Progenitor cell of endocrine pancreas (in vitro differentiated cells): ENCODE results near the gene PAQR4. TPM values are rescaled to one million over a fixed set of nuclear protein-coding genes. Genes with fewer than 3 reads are reported as not detected.

Experiments
- DNase-seq: peaks from one replicate; pipeline ENCODE4 v3.0.0; 2021; ENCODE audit warnings: low spot score; ENCODE audit not compliant: unreplicated experiment
- H3K27ac Mint-ChIP-seq: 2 replicates; pipeline ENCODE4 v1.8.0; 2021; ENCODE audit warnings: mild to moderate bottlenecking, moderate library complexity, mixed read lengths
- H3K27me3 Mint-ChIP-seq: 2 replicates; pipeline ENCODE4 v1.8.0; 2021; ENCODE audit warnings: mixed read lengths
- H3K36me3 Mint-ChIP-seq: 2 replicates; pipeline ENCODE4 v1.8.0; 2022; ENCODE audit warnings: mixed read lengths; ENCODE audit not compliant: insufficient read depth
- H3K4me1 Mint-ChIP-seq: 2 replicates; pipeline ENCODE4 v1.8.0; 2021; ENCODE audit warnings: low read depth, mixed read lengths
- H3K4me3 Mint-ChIP-seq: 2 replicates; pipeline ENCODE4 v1.8.0; 2021; ENCODE audit warnings: low read depth, mild to moderate bottlenecking, moderate library complexity, mixed read lengths
- H3K9me3 Mint-ChIP-seq: 2 replicates; pipeline ENCODE4 v1.8.0; 2021; ENCODE audit warnings: low read depth, mixed read lengths
- total RNA-seq: library from RNA; stranded (reverse); gene quantifications from 2 replicates; pipeline ENCODE4 v1.2.1, GENCODE V29; 2021
- TF ChIP-seq, protein P1 (sequence below): fragments of 200-600 bp; sonication (generic); IDR thresholded peaks from one replicate; pipeline ENCODE4 v1.5.0; 2021; ENCODE audit warnings: antibody characterized with exemption, mild to moderate bottlenecking; ENCODE audit not compliant: unreplicated experiment

The PAQR4 gene
- total RNA-seq, 1 donor from 2014 or later: 13.0 TPM

DNA sequence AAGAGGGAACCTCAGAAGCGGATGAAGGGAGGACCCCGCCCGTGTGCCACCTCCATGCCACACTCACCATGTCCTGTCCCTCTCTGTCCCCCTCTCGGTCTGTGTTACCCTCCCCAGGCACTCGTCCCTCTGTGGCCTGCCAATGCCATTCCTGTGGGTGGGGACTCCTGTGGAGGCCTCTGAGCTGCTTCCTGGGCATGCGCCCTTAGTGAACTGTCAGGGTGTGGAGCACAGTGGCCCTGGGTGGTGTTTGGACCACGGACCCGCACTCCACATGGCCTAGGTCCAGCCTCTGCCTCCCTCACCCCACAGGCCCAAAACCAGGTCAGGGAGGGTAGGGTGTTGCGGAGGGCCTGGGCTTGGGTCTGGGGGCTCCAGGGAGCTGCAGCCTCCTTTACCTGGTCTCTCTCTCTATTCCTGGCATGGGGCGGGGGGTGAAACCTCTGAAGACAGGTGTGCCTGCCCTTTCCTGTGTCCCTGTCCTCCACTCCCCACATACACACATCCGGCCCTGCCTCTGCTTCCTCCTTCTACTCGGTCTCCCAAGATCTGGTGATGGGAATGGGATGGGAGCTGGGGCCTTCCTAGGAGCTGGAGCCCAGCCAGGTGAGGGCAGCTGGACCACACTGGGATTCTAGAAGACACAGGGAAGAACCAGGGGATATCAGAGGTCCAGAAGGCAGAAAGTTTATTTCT, 22.6 kb downstream of the PAQR4 start:
- TF ChIP-seq, protein P1, sequence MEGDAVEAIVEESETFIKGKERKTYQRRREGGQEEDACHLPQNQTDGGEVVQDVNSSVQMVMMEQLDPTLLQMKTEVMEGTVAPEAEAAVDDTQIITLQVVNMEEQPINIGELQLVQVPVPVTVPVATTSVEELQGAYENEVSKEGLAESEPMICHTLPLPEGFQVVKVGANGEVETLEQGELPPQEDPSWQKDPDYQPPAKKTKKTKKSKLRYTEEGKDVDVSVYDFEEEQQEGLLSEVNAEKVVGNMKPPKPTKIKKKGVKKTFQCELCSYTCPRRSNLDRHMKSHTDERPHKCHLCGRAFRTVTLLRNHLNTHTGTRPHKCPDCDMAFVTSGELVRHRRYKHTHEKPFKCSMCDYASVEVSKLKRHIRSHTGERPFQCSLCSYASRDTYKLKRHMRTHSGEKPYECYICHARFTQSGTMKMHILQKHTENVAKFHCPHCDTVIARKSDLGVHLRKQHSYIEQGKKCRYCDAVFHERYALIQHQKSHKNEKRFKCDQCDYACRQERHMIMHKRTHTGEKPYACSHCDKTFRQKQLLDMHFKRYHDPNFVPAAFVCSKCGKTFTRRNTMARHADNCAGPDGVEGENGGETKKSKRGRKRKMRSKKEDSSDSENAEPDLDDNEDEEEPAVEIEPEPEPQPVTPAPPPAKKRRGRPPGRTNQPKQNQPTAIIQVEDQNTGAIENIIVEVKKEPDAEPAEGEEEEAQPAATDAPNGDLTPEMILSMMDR: no peak
- H3K27ac Mint-ChIP-seq: no peak overlapping the region
- H3K36me3 Mint-ChIP-seq: no peaks in the 10 kb centered on the region
- H3K4me3 Mint-ChIP-seq: no peak overlapping the region
- no peaks in the 10 kb centered on the region for H3K9me3 Mint-ChIP-seq
- no peaks in the 10 kb centered on the region for H3K27me3 Mint-ChIP-seq
- DNase-seq: no peak
- H3K4me1 Mint-ChIP-seq: peaks cover 2% of the 10 kb centered on the region

- Mint-ChIP-seq H3K9me3 (no peaks in the 10 kb centered on the region), H3K27ac (no peak overlapping the region), H3K36me3 (no peaks in the 10 kb centered on the region), H3K4me1 (peaks cover 2% of the 10 kb centered on the region), H3K4me3 (no peak overlapping the region), H3K27me3 (no peaks in the 10 kb centered on the region)
- TF ChIP-seq, protein P1: no peak
- DNase-seq: no peak
These were observed 23.4 kb downstream of the PAQR4 start for GRCh38 chr16:2992383-2993081.

DNA sequence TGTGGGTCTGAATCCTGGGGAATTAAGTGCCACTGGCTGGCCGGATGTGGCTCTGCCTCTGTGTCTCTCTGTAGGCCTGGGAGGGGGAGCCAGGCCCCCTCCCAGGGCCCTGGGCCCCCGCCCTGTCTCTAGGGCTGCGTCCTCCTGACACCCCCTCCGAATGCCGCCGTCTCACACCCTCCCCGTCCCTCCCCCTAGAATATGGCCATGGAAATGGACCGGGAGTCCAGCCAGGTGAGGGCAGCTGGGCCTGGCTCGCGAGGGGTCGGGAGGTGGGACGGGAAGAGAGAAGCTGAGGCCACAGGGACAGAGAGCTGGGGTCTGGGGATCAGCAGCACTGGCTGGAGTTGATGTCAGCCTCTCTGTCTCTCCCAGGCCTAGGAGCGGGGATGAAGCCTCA, 27.1 kb downstream of the PAQR4 start:
- TF ChIP-seq, protein P1: no peak
- Mint-ChIP-seq H3K36me3 (no peaks in the 10 kb centered on the region), H3K27ac (no peak overlapping the region), H3K4me1 (no peaks in the 10 kb centered on the region), H3K4me3 (no peak overlapping the region), H3K9me3 (no peaks in the 10 kb centered on the region), H3K27me3 (no peaks in the 10 kb centered on the region)
- DNase-seq: no peak

GRCh38 chr16:2999929-3000328, 30.8 kb downstream of the PAQR4 start:
- H3K27ac Mint-ChIP-seq: no peak overlapping the region
- no peaks in the 10 kb centered on the region for H3K9me3 Mint-ChIP-seq
- no peaks in the 10 kb centered on the region for H3K27me3 Mint-ChIP-seq
- DNase-seq: no peak
- TF ChIP-seq, protein P1: no peak
- H3K36me3 Mint-ChIP-seq: peaks cover 1% of the 10 kb centered on the region
- H3K4me1 Mint-ChIP-seq: no peaks in the 10 kb centered on the region
- H3K4me3 Mint-ChIP-seq: no peak overlapping the region

GRCh38 chr16:3000540-3000939, 31.4 kb downstream of the PAQR4 start:
- no peak for DNase-seq
- no peaks in the 10 kb centered on the region for H3K4me1 Mint-ChIP-seq
- peaks cover 1% of the 10 kb centered on the region for H3K36me3 Mint-ChIP-seq
- H3K4me3 Mint-ChIP-seq: no peak overlapping the region
- TF ChIP-seq, protein P1: no peak
- H3K27ac Mint-ChIP-seq: no peak overlapping the region
- H3K9me3 Mint-ChIP-seq: no peaks in the 10 kb centered on the region
- H3K27me3 Mint-ChIP-seq: no peaks in the 10 kb centered on the region
